Measurements from ENCODE around the gene WAC. TPM values are rescaled to one million over a fixed set of nuclear protein-coding genes. Genes with fewer than 3 reads are reported as not detected.
A peak's percentile ranks its signal among the peaks of the same experiment; 100 is the strongest.

The WAC gene
- total and polyA plus RNA-seq, 9 of the 15 experiments (the other 6 are each of a cell fraction or from before 2014, with no cell fraction given): 24.8 to 123 (median 78.2) TPM

GRCh38 chr10:28533571-28534304 is 820 bp downstream of the WAC start (continued):
- no peak for TF ChIP-seq TAF15 (IDR thresholded peaks at IDR 0.05; ENCODE audit: low read depth, low read length)
- TF ChIP-seq PREB (CRISPR knock-in tag; IDR thresholded peaks at IDR 0.05): no peak
- no peak for TF ChIP-seq THAP7 (CRISPR knock-in tag; IDR thresholded peaks at IDR 0.05)
- 0 out of 2 replicates have a peak, but pooled peaks have one; percentile 36 for TF ChIP-seq TGIF2 (CRISPR knock-in tag; IDR thresholded peaks at IDR 0.05)
- TF ChIP-seq FOXO4 (CRISPR knock-in tag; IDR thresholded peaks at IDR 0.05): no peak
- 0 out of 2 replicates have a peak, but pooled peaks have one; percentile 36 for TF ChIP-seq FOXJ3 (CRISPR knock-in tag; IDR thresholded peaks at IDR 0.05)
- TF ChIP-seq NR3C1 (CRISPR knock-in tag; IDR thresholded peaks at IDR 0.05): peak; percentile 40; the same call in 1 of the 2 replicates
- no peak for TF ChIP-seq TFE3 (CRISPR knock-in tag; IDR thresholded peaks at IDR 0.05)
- no peak for TF ChIP-seq E2F1 (CRISPR knock-in tag; IDR thresholded peaks at IDR 0.05)
- TF ChIP-seq CREB3L1 (IDR thresholded peaks at IDR 0.05; ENCODE audit: borderline replicate concordance, low read depth): no peak
- TF ChIP-seq CBX8 (IDR thresholded peaks at IDR 0.05; ENCODE audit: borderline replicate concordance, extremely low read depth, low read depth, low read length, poor library complexity, severe bottlenecking): no peak
- TF ChIP-seq ZNF263 (CRISPR knock-in tag; IDR thresholded peaks at IDR 0.05; ENCODE audit: borderline replicate concordance): peak; percentile 36; the same call in 1 of the 2 replicates
- no peak for TF ChIP-seq ZSCAN29 (IDR thresholded peaks at IDR 0.05)
- peak; percentile 37; the same call in 1 of the 2 replicates for TF ChIP-seq ZBTB7A (IDR thresholded peaks at IDR 0.05; ENCODE audit: borderline replicate concordance, control insufficient read depth, low read depth, low read length)
- no peak for TF ChIP-seq DMBX1 (CRISPR knock-in tag; IDR thresholded peaks at IDR 0.05; ENCODE audit: borderline replicate concordance)
- no peak for TF ChIP-seq ID3 (CRISPR knock-in tag; IDR thresholded peaks at IDR 0.05)
- TF ChIP-seq ID3 (tag; IDR thresholded peaks at IDR 0.05): no peak

All from K562 (cell line).